SU-DHL-6 (cell line): Measurements from ENCODE around the gene SLC6A8.
"Not testable (repeated sequence)": the region's sequence is repeated elsewhere in the genome, so short reads cannot be mapped to it uniquely, and the experiment has no call there.

Experiments
- H2AFZ ChIP-seq: fragments of 200-600 bp; sonication (generic); 2 replicates; pipeline ENCODE4 v1.6.1; 2014; ENCODE audit warnings: low read depth, mild to moderate bottlenecking, moderate library complexity, mixed read lengths, antibody characterized with exemption, low read length; ENCODE audit not compliant: severe bottlenecking
- H3F3A ChIP-seq: fragments of 200-600 bp; shearing (Covaris generic); 2 replicates; pipeline ENCODE4 v1.6.0; 2016; ENCODE audit warnings: antibody characterized with exemption, mild to moderate bottlenecking; ENCODE audit not compliant: insufficient read depth
- H3K27ac ChIP-seq: fragments of 200-600 bp; sonication (generic); 2 replicates; pipeline ENCODE4 v1.5.1; 2016; ENCODE audit warnings: low read depth, mild to moderate bottlenecking, low read length, moderate library complexity, mixed read lengths
- H3K27me3 ChIP-seq: fragments of 200-600 bp; sonication (generic), shearing (Covaris generic); 2 replicates; pipeline ENCODE4 v1.6.0; 2014; ENCODE audit warnings: mild to moderate bottlenecking, low read length
- H3K36me3 ChIP-seq: fragments of 200-600 bp; sonication (generic); 2 replicates; pipeline ENCODE4 v1.6.1; 2014; ENCODE audit warnings: mild to moderate bottlenecking, low read length, mixed read lengths
- H3K4me2 ChIP-seq: fragments of 300-600, 200-600 bp; shearing (Covaris generic), sonication (generic); 2 replicates; pipeline ENCODE4 v1.6.0; 2014; ENCODE audit warnings: low read length, low read depth, mild to moderate bottlenecking; ENCODE audit not compliant: poor library complexity, severe bottlenecking
- H3K4me3 ChIP-seq: fragments of 200-600 bp; sonication (generic); 2 replicates; pipeline ENCODE4 v1.5.1; 2014; ENCODE audit warnings: antibody characterized with exemption, low read length, mild to moderate bottlenecking, mixed read lengths; ENCODE audit not compliant: insufficient read depth, poor library complexity, severe bottlenecking
- H3K79me2 ChIP-seq: fragments of 200-600 bp; sonication (generic); 2 replicates; pipeline ENCODE4 v1.6.1; 2014; ENCODE audit warnings: mild to moderate bottlenecking, low read length, moderate library complexity; ENCODE audit not compliant: insufficient read depth
- H3K9ac ChIP-seq: fragments of 200-600 bp; sonication (generic); 2 replicates; pipeline ENCODE4 v1.7.0; 2014; ENCODE audit warnings: mild to moderate bottlenecking, low read length
- H3K9me2 ChIP-seq: fragments of 200-600 bp; sonication (generic); replicated peaks from 2 replicates; pipeline ENCODE4 v1.6.1; 2014; ENCODE audit warnings: low read length; ENCODE audit not compliant: insufficient read depth
- H3K9me3 ChIP-seq: fragments of 200-600 bp; sonication (generic); 2 replicates; pipeline ENCODE4 v1.6.1; 2014; ENCODE audit warnings: low read length, mixed read lengths; ENCODE audit not compliant: insufficient read depth
- H4K20me1 ChIP-seq: fragments of 200-600 bp; sonication (generic); 2 replicates; pipeline ENCODE4 v1.6.1; 2014; ENCODE audit warnings: low read depth, mild to moderate bottlenecking, antibody characterized with exemption, low read length, moderate library complexity, mixed read lengths
- CTCF ChIP-seq: fragments of 200-600 bp; sonication (generic); IDR thresholded peaks from one replicate; pipeline ENCODE4 v1.5.1; 2017; ENCODE audit warnings: antibody characterized with exemption, mild to moderate bottlenecking, low read length, moderate library complexity; ENCODE audit not compliant: insufficient read depth, poor library complexity, severe bottlenecking
- EZH2phosphoT487 ChIP-seq: fragments of 200-600 bp; sonication (generic), shearing (Covaris generic); conservative IDR thresholded peaks from 2 replicates; pipeline ENCODE4 v1.6.1; 2018; ENCODE audit warnings: mild to moderate bottlenecking, antibody characterized with exemption, low read length, moderate library complexity, mixed read lengths

Gene SLC6A8

GRCh38 chrX:153688911-153689590 is 1.3 kb downstream of the SLC6A8 start:
- H2AFZ ChIP-seq: no peak overlapping the region
- no peak overlapping the region for H3K4me2 ChIP-seq
- no peak overlapping the region for H3K9ac ChIP-seq
- no peak overlapping the region for H3K4me3 ChIP-seq
- no peaks in the 10 kb centered on the region for H4K20me1 ChIP-seq
- H3K79me2 ChIP-seq: no peaks in the 10 kb centered on the region
- H3F3A ChIP-seq: no peaks in the 10 kb centered on the region
- no peaks in the 10 kb centered on the region for H3K36me3 ChIP-seq
- TF ChIP-seq CTCF (no peak), EZH2phosphoT487 (no peak)
- no peaks in the 10 kb centered on the region for H3K27me3 ChIP-seq
- no peaks in the 10 kb centered on the region for H3K9me3 ChIP-seq
- H3K9me2 ChIP-seq: no peaks in the 10 kb centered on the region
- no peak overlapping the region for H3K27ac ChIP-seq

- Histone ChIP-seq H3K27me3 (no peaks in the 10 kb centered on the region), H3K27ac (no peak overlapping the region), H3K4me2 (no peak overlapping the region), H3K9me3 (no peaks in the 10 kb centered on the region), H3K9ac (no peak overlapping the region), H3K36me3 (no peaks in the 10 kb centered on the region), H3F3A (no peaks in the 10 kb centered on the region), H3K9me2 (no peaks in the 10 kb centered on the region), H2AFZ (no peak overlapping the region), H3K79me2 (no peaks in the 10 kb centered on the region), H4K20me1 (no peaks in the 10 kb centered on the region), H3K4me3 (no peak overlapping the region)
- no peak for TF ChIP-seq CTCF
- no peak for TF ChIP-seq EZH2phosphoT487
These were observed 2.1 kb downstream of the SLC6A8 start for GRCh38 chrX:153689654-153690465.

- H3K9me2 ChIP-seq: no peaks in the 10 kb centered on the region
- H3K27me3 ChIP-seq: no peaks in the 10 kb centered on the region
- no peaks in the 10 kb centered on the region for H3K79me2 ChIP-seq
- H3K27ac ChIP-seq: no peak overlapping the region
- H4K20me1 ChIP-seq: no peaks in the 10 kb centered on the region
- no peak overlapping the region for H3K4me3 ChIP-seq
- H3K36me3 ChIP-seq: no peaks in the 10 kb centered on the region
- no peaks in the 10 kb centered on the region for H3K9me3 ChIP-seq
- H3K9ac ChIP-seq: no peak overlapping the region
- H3K4me2 ChIP-seq: no peak overlapping the region
- TF ChIP-seq CTCF: no peak
- no peak for TF ChIP-seq EZH2phosphoT487
- no peaks in the 10 kb centered on the region for H3F3A ChIP-seq
- no peak overlapping the region for H2AFZ ChIP-seq
These were observed 2.7 kb downstream of the SLC6A8 start for GRCh38 chrX:153690466-153690865.

- not testable (repeated sequence) for H2AFZ ChIP-seq, H3K4me3 ChIP-seq, H3F3A ChIP-seq, H3K9me2 ChIP-seq, H3K36me3 ChIP-seq, H3K9ac ChIP-seq, H3K27me3 ChIP-seq, H3K4me2 ChIP-seq, H4K20me1 ChIP-seq, H3K79me2 ChIP-seq, H3K27ac ChIP-seq, H3K9me3 ChIP-seq
These were observed 3.5 kb downstream of the SLC6A8 start for GRCh38 chrX:153691032-153691827.
